Placental pericyte (primary cell): Measurements from ENCODE around the gene GABRR3. TPM values are rescaled to one million over a fixed set of nuclear protein-coding genes. Genes with fewer than 3 reads are reported as not detected.

Source experiments
- total RNA-seq: library from RNA; depleted of rRNA; stranded (reverse); fragments of >200 nt; gene quantifications from 2 replicates; pipeline ENCODE4 v1.2.3, GENCODE V29; 2012

The GABRR3 gene
- total RNA-seq = not detected in 2 replicates

GRCh38 chr3:98035208-98035607 lies at the start of gene GABRR3:
Gene GABRR3 (minus strand): TSS chr3:98035315. CDS start chr3:98034987, 328 bp downstream.

GRCh38 chr3:97971679-97972567 lies 63.2 kb downstream of the GABRR3 start, which contains the start of gene RIOX2:
Gene RIOX2 (minus strand): TSS chr3:97972431. CDS start chr3:97967593, 4,838 bp downstream.

Other genes starting within 250 kb of the GABRR3 start
- gene CRYBG3, start 213.3 kb downstream of the GABRR3 start, total RNA-seq = 13.6 and 21.6 TPM in 2 replicates
- 24.1 and 35.6 TPM in 2 replicates for gene RIOX2, start 62.9 kb downstream of the GABRR3 start, total RNA-seq
- gene OR5AC2, start 51.9 kb upstream of the GABRR3 start, total RNA-seq = not detected in 2 replicates
- gene OR5H1, start 95.4 kb upstream of the GABRR3 start, total RNA-seq = not detected in 2 replicates
- gene OR5H14, start 112.2 kb upstream of the GABRR3 start, total RNA-seq = not detected in 2 replicates
- not detected in 2 replicates for gene OR5H15, start 131.4 kb upstream of the GABRR3 start, total RNA-seq
- not detected in 2 replicates for gene OR5H6, start 228.9 kb upstream of the GABRR3 start, total RNA-seq
- not detected in 2 replicates for gene OR5H2, start 247.2 kb upstream of the GABRR3 start, total RNA-seq